Muscle layer of duodenum (tissue), 2 donors: ENCODE results near the gene P2RX6.

Source experiments
- H3K27ac ChIP-seq: one replicate; pipeline ENCODE4 v1.7.0; 2013; ENCODE audit warnings: mild to moderate bottlenecking, low read length
- H3K27me3 ChIP-seq: one replicate; pipeline ENCODE4 v1.7.0; 2013; ENCODE audit warnings: low read depth, mild to moderate bottlenecking, control low read depth, low read length
- H3K36me3 ChIP-seq, 2 donors: one replicate each; pipeline ENCODE4 v1.7.0; 2013; ENCODE audit warnings: low read length in 2 of 2, control low read depth in 1 of 2, mild to moderate bottlenecking in 1 of 2; ENCODE audit not compliant: insufficient read depth in 2 of 2, control insufficient read depth in 1 of 2
- H3K4me1 ChIP-seq, 2 donors: one replicate each; pipeline ENCODE4 v1.7.0; 2013; ENCODE audit warnings: low read length in 2 of 2, mild to moderate bottlenecking in 2 of 2, control low read depth in 1 of 2, moderate library complexity in 1 of 2; ENCODE audit not compliant: insufficient read depth in 2 of 2, control insufficient read depth in 1 of 2
- H3K4me3 ChIP-seq, 2 donors: one replicate each; pipeline ENCODE4 v1.7.0; 2013; ENCODE audit warnings: low read length in 2 of 2, low read depth in 1 of 2, mild to moderate bottlenecking in 1 of 2
- H3K9me3 ChIP-seq, 2 donors: one replicate each; pipeline ENCODE4 v1.7.0; 2013; ENCODE audit warnings: low read length in 2 of 2, control low read depth in 1 of 2, mild to moderate bottlenecking in 1 of 2; ENCODE audit not compliant: control insufficient read depth in 1 of 2
- donor health status: healthy.

The P2RX6 gene

DNA sequence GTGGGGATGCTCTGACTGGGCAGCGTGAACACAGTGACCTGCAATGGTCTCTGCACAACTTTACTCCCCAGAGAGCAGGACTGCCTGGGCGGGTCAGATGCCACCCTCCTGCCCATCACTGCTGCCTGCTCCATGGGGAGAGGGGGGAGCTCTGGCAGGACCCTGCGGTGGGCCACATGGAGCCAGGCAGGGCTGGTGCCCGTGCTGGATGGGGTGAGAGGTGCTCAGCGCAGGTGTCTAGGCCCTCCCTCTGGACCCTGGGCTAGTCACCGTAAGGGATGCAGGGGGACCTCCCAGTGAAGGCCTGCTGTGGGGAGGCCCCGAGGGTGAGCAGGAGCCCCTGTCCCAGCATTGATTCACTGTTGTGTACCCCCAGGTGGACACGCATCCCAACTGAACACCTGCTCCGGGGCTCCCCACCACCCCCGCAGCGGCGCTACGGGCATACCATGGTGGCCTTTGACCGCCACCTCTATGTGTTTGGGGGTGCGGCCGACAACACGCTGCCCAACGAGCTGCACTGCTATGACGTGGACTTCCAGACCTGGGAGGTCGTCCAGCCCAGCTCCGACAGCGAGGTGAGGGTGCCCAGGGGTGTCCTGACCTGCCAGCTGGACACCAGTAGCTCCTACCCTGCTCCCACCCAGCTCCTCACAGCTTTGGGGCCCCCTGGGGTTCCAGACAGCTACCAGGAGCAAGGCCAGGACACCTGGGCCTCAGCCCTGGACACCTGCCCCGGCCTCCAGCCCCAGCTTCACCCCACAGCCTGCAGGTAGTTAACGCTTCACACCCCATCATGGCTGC lies 23.5 kb upstream of the P2RX6 start:
- Histone ChIP-seq H3K27ac (no peak overlapping the region), H3K27me3 (no peaks in the 10 kb centered on the region), H3K36me3 (peaks cover 17 to 77% of the 10 kb centered on the region in 2 donors)

DNA sequence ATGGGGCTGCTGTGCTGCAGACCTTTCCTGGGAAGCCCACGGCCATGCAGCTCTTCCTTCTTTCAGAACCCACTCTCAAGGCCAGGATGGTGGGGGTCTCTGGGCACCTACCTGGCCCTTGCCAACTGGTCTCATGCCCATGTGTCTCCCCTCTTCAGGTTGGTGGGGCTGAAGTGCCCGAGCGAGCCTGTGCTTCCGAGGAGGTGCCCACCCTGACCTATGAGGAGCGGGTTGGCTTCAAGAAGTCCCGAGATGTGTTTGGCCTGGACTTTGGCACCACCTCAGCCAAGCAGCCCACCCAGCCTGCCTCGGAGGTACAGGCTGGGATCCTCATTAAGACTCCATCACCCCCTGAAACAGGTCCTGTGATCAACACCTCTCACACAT lies 22.9 kb upstream of the P2RX6 start:
- H3K36me3 ChIP-seq, result peaks cover 17 to 78% of the 10 kb centered on the region in 2 donors

More for the DNA sequence above, 23.5 kb upstream of the P2RX6 start:
- Histone ChIP-seq H3K4me1 (no peaks in the 10 kb centered on the region), H3K9me3 (no peaks in the 10 kb centered on the region), H3K4me3 (no peak overlapping the region)

DNA sequence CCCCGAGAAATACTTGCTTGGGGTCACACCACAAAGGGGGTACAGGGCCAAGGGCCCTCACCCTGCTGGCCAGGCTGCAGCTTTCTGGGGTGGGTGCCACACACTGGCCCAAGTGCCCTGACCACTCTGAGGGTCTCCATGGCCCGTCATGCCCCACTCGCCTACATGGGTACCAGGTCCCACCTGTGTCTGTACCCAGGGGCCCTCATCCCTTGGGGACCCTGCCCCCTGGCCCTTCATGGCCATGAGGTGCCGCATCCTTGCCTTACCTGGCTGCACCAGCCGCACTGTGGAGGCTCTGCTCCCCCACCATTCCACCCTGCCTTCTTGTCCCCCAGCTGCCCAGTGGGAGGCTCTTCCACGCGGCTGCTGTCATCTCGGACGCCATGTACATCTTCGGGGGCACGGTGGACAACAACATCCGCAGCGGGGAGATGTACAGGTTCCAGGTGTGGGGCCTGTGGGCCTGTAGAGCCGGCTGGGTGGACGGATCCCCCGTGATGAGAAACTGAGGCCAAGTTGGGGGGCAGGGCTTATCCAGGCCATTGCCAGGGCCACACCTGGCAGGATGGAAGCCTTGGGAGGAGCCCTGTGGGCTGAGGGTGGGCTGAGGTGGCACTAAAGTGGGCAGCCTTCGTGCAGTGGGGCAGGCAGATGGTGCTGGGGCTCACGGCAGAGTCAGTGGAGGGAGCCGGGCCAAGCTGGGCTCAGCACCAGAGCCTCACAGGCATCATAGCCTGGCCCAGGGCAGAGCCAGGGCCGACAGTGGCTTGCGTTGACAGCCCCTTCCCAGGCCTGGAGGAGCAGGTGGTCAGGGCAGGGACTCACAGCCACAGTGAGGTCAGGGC lies 22.3 kb upstream of the P2RX6 start:
- no peaks in the 10 kb centered on the region for H3K4me1 ChIP-seq
- H3K36me3 ChIP-seq, result peaks cover 17 to 79% of the 10 kb centered on the region in 2 donors
- no peak overlapping the region for H3K4me3 ChIP-seq
- no peak overlapping the region for H3K27ac ChIP-seq
- H3K9me3 ChIP-seq, result no peaks in the 10 kb centered on the region
- H3K27me3 ChIP-seq, result no peaks in the 10 kb centered on the region

More for the DNA sequence above, 22.9 kb upstream of the P2RX6 start:
- H3K9me3 ChIP-seq, result no peaks in the 10 kb centered on the region
- H3K4me1 ChIP-seq, result no peaks in the 10 kb centered on the region
- no peak overlapping the region for H3K4me3 ChIP-seq
- H3K27ac ChIP-seq, result no peak overlapping the region
- no peaks in the 10 kb centered on the region for H3K27me3 ChIP-seq

DNA sequence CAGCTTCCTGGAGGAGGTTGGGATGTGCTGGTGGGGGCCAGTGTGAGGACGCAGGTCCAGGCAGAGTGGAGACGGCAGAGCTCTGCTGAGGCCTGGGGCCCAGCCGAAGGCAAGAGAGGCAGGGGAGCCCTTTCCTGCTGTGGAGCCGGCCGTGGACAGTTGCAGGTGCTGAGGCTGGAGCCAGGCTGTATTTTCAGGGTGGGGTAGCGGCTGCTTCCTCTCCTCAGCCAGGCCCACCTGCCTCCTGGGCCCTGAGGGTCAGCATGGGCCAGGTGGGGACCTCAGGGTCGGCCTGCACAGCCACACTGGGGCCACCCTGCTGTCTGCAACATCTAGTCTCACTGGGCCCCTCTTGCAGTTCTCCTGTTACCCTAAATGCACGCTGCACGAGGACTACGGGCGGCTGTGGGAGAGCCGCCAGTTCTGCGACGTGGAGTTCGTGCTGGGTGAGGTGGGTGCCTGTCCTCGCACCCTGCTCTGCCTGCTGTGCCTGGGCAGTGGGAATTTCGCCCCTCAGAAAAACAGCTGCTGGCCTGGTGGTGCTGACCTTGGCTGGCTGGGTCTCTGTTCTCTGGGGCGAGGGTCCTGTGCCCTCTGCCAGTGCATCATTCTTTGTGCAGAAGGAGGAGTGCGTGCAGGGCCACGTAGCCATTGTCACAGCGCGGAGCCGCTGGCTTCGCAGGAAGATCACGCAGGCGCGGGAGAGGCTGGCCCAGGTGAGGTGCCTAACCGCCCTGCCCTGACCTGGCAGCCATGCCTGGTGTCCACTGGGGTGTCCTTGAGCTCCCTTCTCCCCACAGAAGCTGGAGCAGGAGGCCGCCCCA lies 21.4 kb upstream of the P2RX6 start:
- Histone ChIP-seq H3K27ac (no peak overlapping the region), H3K27me3 (no peaks in the 10 kb centered on the region), H3K9me3 (no peaks in the 10 kb centered on the region), H3K4me3 (no peak overlapping the region), H3K36me3 (peaks cover 17 to 81% of the 10 kb centered on the region in 2 donors), H3K4me1 (no peaks in the 10 kb centered on the region)

DNA sequence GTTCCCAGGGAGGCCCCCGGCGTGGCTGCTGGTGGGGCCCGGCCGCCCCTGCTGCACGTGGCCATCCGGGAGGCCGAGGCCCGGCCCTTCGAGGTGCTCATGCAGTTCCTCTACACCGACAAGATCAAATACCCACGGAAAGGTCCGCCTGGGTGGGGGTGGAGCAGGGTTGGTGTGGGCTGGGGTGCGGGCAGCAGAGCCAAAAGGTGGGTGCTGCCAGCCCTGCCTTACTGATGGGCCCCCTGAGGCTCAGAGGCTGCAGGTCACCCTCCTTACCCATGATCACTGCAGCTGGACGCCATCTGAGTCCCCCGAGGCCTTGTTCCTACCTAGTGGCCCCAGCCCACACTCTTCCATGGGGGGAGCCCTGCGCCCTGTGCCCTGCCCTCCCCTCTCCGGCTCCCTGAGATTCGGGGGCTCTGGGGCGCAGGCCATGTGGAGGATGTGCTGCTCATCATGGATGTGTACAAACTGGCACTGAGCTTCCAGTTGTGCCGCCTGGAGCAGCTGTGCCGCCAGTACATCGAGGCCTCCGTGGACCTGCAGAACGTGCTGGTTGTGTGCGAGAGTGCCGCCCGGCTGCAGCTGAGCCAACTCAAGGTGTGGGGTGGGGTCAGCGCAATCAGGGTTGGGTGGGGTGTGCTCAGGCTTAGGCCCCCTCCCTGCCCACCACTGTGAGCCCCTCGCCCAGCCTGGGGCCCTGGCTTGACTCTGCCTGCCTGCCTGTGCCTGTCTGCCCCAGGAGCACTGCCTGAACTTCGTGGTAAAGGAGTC lies 20.6 kb upstream of the P2RX6 start:
- Histone ChIP-seq H3K4me3 (no peak overlapping the region), H3K9me3 (no peaks in the 10 kb centered on the region), H3K27ac (no peak overlapping the region), H3K36me3 (peaks cover 17 to 89% of the 10 kb centered on the region in 2 donors), H3K27me3 (no peaks in the 10 kb centered on the region), H3K4me1 (no peaks in the 10 kb centered on the region)

DNA sequence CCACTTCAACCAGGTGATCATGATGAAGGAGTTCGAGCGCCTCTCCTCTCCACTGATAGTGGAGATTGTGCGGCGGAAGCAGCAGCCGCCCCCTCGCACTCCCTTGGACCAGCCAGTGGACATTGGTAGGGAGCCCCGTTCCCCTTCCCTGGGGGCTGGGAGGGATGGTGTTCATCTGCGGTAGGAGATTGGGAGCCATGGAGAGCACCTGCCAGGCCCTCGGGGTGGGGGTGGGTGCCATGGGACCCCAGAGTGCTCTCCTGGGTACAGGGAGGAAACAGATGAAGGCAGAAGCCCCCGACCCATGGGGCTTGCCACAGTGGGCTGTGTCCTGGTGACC lies 20.1 kb upstream of the P2RX6 start:
- Histone ChIP-seq H3K9me3 (no peaks in the 10 kb centered on the region), H3K4me3 (no peak overlapping the region), H3K27ac (no peak overlapping the region), H3K27me3 (no peaks in the 10 kb centered on the region), H3K4me1 (peaks cover 0 to 5% of the 10 kb centered on the region in 2 donors), H3K36me3 (peaks cover 17 to 94% of the 10 kb centered on the region in 2 donors)

DNA sequence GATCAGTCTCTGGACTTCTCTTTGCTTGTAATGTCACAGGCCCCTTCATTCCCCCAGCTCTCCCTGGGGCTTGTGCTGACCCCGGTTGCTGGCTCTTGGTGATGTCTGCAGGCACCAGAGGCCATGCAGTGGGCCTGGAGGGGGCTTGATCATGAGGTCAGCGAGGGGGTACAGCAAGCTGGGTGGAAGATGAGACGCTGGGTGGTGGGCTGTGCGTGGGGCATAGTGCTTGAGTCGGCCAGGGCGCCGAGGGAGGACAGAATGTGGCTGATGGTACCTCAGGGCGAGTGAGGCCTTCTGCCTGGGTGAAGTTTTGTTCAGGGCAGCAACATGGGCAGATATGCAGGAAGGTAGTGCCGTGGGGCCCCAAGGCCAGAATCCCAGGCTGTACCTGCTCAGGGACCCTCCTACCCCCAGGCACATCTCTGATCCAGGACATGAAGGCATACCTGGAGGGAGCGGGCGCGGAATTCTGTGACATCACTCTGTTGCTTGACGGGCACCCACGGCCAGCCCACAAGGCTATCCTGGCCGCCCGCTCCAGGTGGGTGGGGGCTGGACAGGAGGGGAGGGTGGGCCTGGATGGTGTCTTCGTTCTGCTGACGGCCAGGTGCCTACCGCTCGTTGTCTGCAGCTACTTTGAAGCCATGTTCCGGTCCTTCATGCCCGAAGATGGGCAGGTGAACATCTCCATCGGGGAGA lies 19.5 kb upstream of the P2RX6 start:
- H3K27me3 ChIP-seq, result no peaks in the 10 kb centered on the region
- no peak overlapping the region for H3K27ac ChIP-seq
- H3K4me3 ChIP-seq, result no peak overlapping the region
- H3K36me3 ChIP-seq, result peaks cover 14 to 95% of the 10 kb centered on the region in 2 donors
- H3K9me3 ChIP-seq, result no peaks in the 10 kb centered on the region
- peaks cover 3 to 11% of the 10 kb centered on the region in 2 donors for H3K4me1 ChIP-seq

DNA sequence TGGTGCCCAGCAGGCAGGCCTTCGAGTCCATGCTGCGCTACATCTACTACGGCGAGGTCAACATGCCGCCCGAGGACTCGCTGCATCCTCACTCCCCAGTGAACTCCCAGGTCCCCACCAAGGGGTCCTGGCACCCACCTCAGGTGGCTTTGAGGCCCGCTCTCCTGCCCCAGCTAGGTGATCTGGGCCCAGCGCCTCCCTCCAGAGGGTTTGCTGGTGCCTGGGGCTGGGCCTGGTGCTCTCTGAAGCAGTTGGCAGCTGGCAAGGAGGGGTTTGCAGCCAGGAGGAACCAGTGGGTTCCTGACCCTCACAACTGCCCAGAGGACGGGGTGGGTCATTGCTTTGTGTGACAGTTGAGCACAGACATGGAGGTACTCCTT lies 18.9 kb upstream of the P2RX6 start:
- H3K36me3 ChIP-seq, result peaks cover 12 to 91% of the 10 kb centered on the region in 2 donors
- no peak overlapping the region for H3K27ac ChIP-seq

DNA sequence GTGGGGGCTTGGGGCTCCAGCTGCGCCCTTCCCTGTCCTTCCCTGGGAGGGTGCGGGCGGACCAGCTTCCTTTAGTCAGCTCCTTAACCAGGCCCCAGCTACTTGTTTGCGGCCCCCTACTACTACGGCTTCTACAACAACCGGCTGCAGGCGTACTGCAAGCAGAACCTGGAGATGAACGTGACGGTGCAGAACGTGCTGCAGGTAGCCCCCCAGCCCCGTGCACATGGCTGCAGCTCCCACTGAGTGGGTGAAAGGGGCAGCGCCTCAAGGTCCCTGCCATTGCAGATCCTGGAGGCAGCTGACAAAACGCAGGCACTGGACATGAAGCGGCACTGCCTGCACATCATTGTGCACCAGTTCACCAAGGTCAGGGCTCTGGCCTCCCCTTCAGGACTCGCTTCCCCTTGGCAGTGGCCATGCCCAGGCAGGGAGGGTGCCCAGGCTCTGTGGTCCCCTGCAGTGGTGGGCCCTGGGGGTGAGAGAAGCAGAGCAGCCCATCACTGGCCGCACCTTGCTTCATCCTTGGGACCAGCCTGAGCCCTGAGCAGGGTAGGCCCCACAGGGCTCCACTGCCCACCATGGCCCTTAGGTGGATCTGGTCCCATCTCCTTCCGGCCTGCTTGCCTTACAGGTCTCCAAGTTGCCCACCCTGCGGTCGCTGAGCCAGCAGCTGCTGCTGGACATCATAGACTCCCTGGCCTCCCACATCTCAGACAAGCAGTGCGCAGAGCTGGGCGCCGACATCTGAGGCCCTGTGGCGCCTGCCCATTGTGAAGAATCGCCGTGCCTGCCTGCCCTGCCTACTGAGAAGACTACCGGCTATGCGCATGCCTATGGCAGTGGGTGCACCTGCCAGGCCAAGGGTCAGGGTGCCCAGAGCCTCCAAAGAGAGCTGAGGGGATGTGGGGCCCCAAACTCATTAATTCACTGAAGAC lies 18.1 kb upstream of the P2RX6 start:
- Histone ChIP-seq H3K27ac (no peak overlapping the region), H3K36me3 (peaks cover 12 to 89% of the 10 kb centered on the region in 2 donors)

More for the DNA sequence above, 18.9 kb upstream of the P2RX6 start:
- Histone ChIP-seq H3K4me3 (no peak overlapping the region), H3K27me3 (no peaks in the 10 kb centered on the region), H3K9me3 (no peaks in the 10 kb centered on the region), H3K4me1 (peaks cover 9 to 16% of the 10 kb centered on the region in 2 donors)

More for the DNA sequence above, 18.1 kb upstream of the P2RX6 start:
- Histone ChIP-seq H3K27me3 (no peaks in the 10 kb centered on the region), H3K4me3 (no peak overlapping the region), H3K9me3 (no peaks in the 10 kb centered on the region), H3K4me1 (peaks cover 9 to 19% of the 10 kb centered on the region in 2 donors)
